Stomach (tissue), 4 donors: Measurements from ENCODE around the gene ESM1.

ENCODE experiments used
- CTCF ChIP-seq, 7 experiments: fragments of 450-650 bp in 4 of 7; fragments of 200-600 bp in 3 of 7; sonication (generic) in 3 of 7; IDR thresholded peaks; one replicate each; pipeline ENCODE4 v1.5.1; 2016 to 2019; ENCODE audit warnings: antibody characterized with exemption in 7 of 7, control low read depth in 2 of 7, mild to moderate bottlenecking in 1 of 7
- EP300 ChIP-seq: sonication (generic); formaldehyde crosslinking; IDR thresholded peaks from one replicate; pipeline ENCODE4 v1.6.1; 2017; ENCODE audit warnings: antibody characterized with exemption
- POLR2A ChIP-seq, 4 donors: fragments of 450-650 bp; IDR thresholded peaks; one replicate each; pipeline ENCODE4 v1.6.1; 2016; ENCODE audit warnings: antibody characterized with exemption in 4 of 4, control low read depth in 2 of 4, mild to moderate bottlenecking in 1 of 4, moderate library complexity in 1 of 4

GRCh38 chr5:54996466-54996865, 11.1 kb upstream of the ESM1 start:
- TF ChIP-seq CTCF (IDR thresholded peaks at IDR 0.05), result no peak
- no peak for TF ChIP-seq POLR2A (IDR thresholded peaks at IDR 0.05)
- TF ChIP-seq EP300, result no peak
